ENCODE results near the gene KLK14.

The KLK14 gene

DNA sequence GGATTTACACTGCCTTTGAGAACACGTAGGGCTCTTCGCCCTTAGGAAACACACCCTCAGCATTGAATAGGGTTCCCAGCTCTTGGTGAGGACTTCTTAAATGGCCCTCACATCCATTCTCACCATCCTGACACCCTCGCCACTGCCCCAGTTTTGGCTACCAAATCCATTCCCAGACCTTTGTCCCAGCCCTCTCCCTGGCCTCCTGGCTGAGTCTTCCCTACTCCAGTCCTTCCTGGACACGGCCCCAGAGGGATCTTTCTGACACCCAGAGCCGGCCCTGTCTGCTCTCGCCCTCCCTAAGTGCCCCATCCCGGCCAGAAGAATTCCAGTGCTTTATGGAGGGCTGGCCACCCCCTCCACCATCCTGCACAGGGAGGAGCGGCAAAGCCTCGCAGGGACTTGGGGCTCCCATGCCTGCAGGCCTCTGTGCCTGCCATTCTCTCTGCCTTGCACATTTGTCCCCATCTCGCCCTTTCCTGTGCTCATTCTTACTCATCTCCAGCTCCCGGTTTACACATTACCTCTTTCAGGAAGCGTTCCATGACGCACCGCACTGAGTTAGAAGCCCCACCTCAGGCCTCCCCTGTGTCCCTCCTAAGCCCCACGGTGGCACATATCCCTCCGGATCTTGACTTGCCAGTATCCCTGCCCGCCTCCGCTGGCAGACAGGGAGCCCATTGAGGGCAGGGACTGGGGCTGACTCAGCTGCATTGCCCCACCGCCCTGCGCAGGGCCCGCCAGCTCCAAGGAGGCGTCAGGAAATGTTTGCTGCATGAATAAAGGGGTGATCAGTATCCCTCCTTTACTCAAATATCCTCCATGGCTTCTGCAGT lies 11.0 kb upstream of the KLK14 start:
- Histone ChIP-seq H3K9ac (ENCODE audit: low read depth, low read length) (no peak overlapping the region), H3K36me3 (ENCODE audit: control insufficient read depth, insufficient read depth, low read length) (no peaks in the 10 kb centered on the region), H3K4me3 (ENCODE audit: low read depth, low read length) (no peak overlapping the region), H3K4me1 (ENCODE audit: control insufficient read depth, insufficient read depth, low read length) (peaks cover 6% of the 10 kb centered on the region), H3K9me3 (ENCODE audit: control insufficient read depth, insufficient read depth, low read length) (no peaks in the 10 kb centered on the region), H3K27me3 (ENCODE audit: control insufficient read depth, insufficient read depth, low read length) (no peaks in the 10 kb centered on the region)

GRCh38 chr19:51093101-51093500 lies 10.4 kb upstream of the KLK14 start:
- Histone ChIP-seq H3K4me1 (ENCODE audit: control insufficient read depth, insufficient read depth, low read length) (peaks cover 6% of the 10 kb centered on the region), H3K9ac (ENCODE audit: low read depth, low read length) (no peak overlapping the region), H3K9me3 (ENCODE audit: control insufficient read depth, insufficient read depth, low read length) (no peaks in the 10 kb centered on the region), H3K27me3 (ENCODE audit: control insufficient read depth, insufficient read depth, low read length) (no peaks in the 10 kb centered on the region), H3K36me3 (ENCODE audit: control insufficient read depth, insufficient read depth, low read length) (no peaks in the 10 kb centered on the region), H3K4me3 (ENCODE audit: low read depth, low read length) (no peak overlapping the region)

DNA sequence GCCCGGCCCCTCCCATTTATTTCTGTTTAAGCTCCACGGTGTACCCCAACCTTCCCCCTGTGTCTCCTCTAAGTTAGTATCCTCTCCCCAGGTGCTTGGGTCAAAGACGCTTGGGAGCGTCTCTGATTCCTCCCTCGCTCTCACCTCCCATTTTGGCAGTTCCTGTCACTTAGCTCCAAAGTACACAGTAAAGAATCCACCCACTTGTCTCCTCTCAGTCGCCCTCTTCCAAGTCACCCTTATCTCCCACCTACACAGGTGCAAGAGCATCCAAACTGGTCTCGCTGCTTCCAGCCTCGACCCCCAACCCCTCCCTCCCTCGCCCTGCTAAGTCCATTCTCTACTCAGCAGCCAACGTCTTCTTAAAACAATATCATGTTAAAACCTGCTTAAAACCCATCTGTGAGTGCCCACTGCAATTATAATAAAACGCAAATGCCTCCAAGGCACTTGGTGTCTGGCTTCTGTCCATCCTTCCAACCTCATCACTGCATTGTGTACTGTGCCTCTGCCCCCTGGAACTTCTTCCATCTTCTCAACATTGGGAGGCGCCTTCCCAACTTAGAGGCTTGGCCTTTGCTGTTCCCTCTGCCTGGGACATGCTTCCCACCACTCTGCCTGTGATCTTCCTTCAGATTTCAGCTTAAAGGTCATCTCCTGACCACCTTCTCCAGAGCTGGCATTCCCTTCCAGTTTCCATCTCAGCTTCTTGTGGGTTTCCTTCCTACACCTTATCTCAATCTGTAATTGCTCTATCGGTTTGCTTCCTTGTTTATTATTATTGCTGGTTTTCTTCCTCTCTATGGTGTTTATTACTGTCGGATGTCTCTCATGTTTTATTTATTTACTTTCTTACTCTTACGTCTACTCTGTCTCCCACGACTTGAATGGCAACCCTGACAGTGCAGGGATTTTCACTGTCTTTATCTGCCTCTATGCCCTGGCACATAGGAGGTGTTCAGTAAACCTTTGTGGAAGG lies 9.5 kb upstream of the KLK14 start:
- no peak overlapping the region for H3K4me3 ChIP-seq (ENCODE audit: low read depth, low read length)
- no peaks in the 10 kb centered on the region for H3K36me3 ChIP-seq (ENCODE audit: control insufficient read depth, insufficient read depth, low read length)
- peaks cover 6% of the 10 kb centered on the region for H3K4me1 ChIP-seq (ENCODE audit: control insufficient read depth, insufficient read depth, low read length)
- no peaks in the 10 kb centered on the region for H3K9me3 ChIP-seq (ENCODE audit: control insufficient read depth, insufficient read depth, low read length)
- H3K9ac ChIP-seq (ENCODE audit: low read depth, low read length): no peak overlapping the region
- H3K27me3 ChIP-seq (ENCODE audit: control insufficient read depth, insufficient read depth, low read length): no peaks in the 10 kb centered on the region

DNA sequence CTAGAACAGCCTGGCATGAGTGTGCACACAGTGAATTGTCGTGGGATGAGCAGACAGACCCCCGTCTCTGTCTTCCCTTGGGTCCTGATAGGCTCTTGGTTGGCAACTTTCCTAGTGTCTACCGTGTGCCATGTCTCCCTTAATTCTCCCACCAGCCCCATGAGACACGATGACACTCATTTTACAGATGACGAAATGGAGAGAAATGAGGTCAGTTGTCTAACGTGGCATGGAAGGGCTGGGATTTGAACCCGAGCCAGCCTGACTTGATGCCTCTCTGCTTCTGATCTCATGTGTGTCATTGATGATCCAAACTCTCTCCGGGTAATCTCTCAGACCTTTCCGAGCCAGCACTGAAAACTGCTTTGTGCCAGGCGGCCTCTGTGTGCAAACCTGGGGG lies 8.4 kb upstream of the KLK14 start:
- Histone ChIP-seq H3K4me3 (ENCODE audit: low read depth, low read length) (no peak overlapping the region), H3K4me1 (ENCODE audit: control insufficient read depth, insufficient read depth, low read length) (peaks cover 3% of the 10 kb centered on the region), H3K27me3 (ENCODE audit: control insufficient read depth, insufficient read depth, low read length) (no peaks in the 10 kb centered on the region), H3K9ac (ENCODE audit: low read depth, low read length) (no peak overlapping the region), H3K9me3 (ENCODE audit: control insufficient read depth, insufficient read depth, low read length) (no peaks in the 10 kb centered on the region), H3K36me3 (ENCODE audit: control insufficient read depth, insufficient read depth, low read length) (no peaks in the 10 kb centered on the region)

DNA sequence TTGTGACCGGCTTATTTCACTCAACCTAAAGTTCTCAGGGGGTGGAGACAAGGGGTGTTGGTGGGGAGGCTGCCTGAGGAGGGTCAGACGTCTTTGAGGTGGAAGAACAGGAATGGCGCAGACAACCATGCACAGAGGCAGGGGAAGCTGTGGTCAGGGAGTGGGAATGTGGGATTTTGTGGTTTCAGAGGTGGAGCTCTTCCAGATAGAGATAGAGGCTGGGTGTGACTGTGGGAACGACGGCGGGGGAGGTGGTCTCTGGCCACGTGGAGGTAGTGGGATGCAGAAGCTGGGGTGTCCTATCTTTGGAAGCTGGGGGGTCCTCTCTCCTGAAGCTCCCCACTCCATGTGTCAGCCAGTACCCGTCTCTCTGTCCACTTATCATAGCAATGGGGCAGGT lies 7.8 kb upstream of the KLK14 start:
- H3K9me3 ChIP-seq (ENCODE audit: control insufficient read depth, insufficient read depth, low read length): no peaks in the 10 kb centered on the region
- H3K4me1 ChIP-seq (ENCODE audit: control insufficient read depth, insufficient read depth, low read length): peaks cover 3% of the 10 kb centered on the region
- no peak overlapping the region for H3K9ac ChIP-seq (ENCODE audit: low read depth, low read length)
- no peaks in the 10 kb centered on the region for H3K36me3 ChIP-seq (ENCODE audit: control insufficient read depth, insufficient read depth, low read length)
- H3K27me3 ChIP-seq (ENCODE audit: control insufficient read depth, insufficient read depth, low read length): no peaks in the 10 kb centered on the region
- H3K4me3 ChIP-seq (ENCODE audit: low read depth, low read length): no peak overlapping the region

- H3K9me3 ChIP-seq (ENCODE audit: control insufficient read depth, insufficient read depth, low read length): no peaks in the 10 kb centered on the region
- no peaks in the 10 kb centered on the region for H3K36me3 ChIP-seq (ENCODE audit: control insufficient read depth, insufficient read depth, low read length)
- no peaks in the 10 kb centered on the region for H3K27me3 ChIP-seq (ENCODE audit: control insufficient read depth, insufficient read depth, low read length)
- no peak overlapping the region for H3K4me3 ChIP-seq (ENCODE audit: low read depth, low read length)
- no peak overlapping the region for H3K9ac ChIP-seq (ENCODE audit: low read depth, low read length)
- H3K4me1 ChIP-seq (ENCODE audit: control insufficient read depth, insufficient read depth, low read length): peaks cover 3% of the 10 kb centered on the region
These were observed 7.1 kb upstream of the KLK14 start for GRCh38 chr19:51089786-51090185.

DNA sequence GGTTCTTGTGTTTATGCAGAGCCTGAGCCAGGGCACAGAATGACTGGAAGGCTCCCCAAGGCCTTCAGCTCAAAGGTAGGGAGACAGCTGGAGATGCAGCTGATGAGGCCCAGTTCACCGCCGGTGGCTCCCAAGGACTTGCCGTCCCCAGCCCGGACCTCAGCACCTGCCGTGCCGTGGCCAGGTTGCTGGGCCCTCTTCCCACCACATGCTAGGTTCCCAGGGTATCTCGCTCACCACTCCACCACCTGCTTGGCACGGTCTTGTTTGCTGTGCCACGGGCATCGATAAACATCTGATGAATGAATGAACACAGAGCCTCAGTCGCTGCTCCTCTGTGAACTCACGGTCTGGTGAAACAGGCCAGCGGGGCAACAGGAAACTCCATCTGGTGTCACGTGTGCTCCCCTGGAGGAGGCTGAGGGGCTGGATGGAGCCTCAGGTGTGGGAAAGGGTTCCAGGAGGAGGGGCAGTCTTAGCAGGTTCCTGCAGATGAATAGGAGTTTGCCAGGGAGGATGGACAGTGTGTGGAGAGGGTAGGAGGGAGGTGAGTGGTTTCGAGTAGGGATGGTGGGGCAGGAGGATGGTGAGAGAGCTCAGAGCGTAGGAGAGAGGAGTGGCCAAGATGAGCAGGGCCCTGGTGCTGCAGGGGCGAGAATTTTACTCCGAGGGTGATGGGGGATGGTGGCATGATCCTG lies 3.6 kb upstream of the KLK14 start:
- no peaks in the 10 kb centered on the region for H3K4me1 ChIP-seq (ENCODE audit: control insufficient read depth, insufficient read depth, low read length)
- no peaks in the 10 kb centered on the region for H3K36me3 ChIP-seq (ENCODE audit: control insufficient read depth, insufficient read depth, low read length)
- no peak overlapping the region for H3K4me3 ChIP-seq (ENCODE audit: low read depth, low read length)
- H3K9me3 ChIP-seq (ENCODE audit: control insufficient read depth, insufficient read depth, low read length): no peaks in the 10 kb centered on the region
- H3K9ac ChIP-seq (ENCODE audit: low read depth, low read length): no peak overlapping the region
- peaks cover 4% of the 10 kb centered on the region for H3K27me3 ChIP-seq (ENCODE audit: control insufficient read depth, insufficient read depth, low read length)

DNA sequence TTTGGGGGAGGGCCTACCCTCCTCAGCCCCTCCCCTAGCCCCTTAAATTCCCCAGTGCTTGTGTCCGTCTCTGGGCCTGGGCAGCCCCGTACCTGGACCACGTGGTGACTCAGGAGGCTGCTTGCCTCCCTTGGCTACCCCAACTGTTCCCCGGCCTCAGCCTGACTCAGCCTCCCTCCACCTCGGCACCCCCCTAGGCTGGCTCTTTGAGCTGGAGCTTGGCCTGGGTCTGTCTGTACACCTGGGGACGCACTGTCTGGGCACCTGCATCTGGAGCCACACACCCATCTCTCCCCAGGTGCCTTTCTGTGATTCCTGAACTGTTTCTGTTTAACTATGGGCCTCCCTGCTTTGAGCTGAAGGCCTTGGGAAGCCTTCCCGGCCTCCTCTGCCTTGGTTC lies 1.8 kb upstream of the KLK14 start:
- no peak overlapping the region for H3K9ac ChIP-seq (ENCODE audit: low read depth, low read length)
- no peaks in the 10 kb centered on the region for H3K4me1 ChIP-seq (ENCODE audit: control insufficient read depth, insufficient read depth, low read length)
- no peaks in the 10 kb centered on the region for H3K36me3 ChIP-seq (ENCODE audit: control insufficient read depth, insufficient read depth, low read length)
- H3K27me3 ChIP-seq (ENCODE audit: control insufficient read depth, insufficient read depth, low read length): peaks cover 4% of the 10 kb centered on the region
- H3K9me3 ChIP-seq (ENCODE audit: control insufficient read depth, insufficient read depth, low read length): no peaks in the 10 kb centered on the region
- H3K4me3 ChIP-seq (ENCODE audit: low read depth, low read length): no peak overlapping the region

GRCh38 chr19:51083783-51084182 lies 1.1 kb upstream of the KLK14 start:
- Histone ChIP-seq H3K36me3 (ENCODE audit: control insufficient read depth, insufficient read depth, low read length) (no peaks in the 10 kb centered on the region), H3K27me3 (ENCODE audit: control insufficient read depth, insufficient read depth, low read length) (peaks cover 4% of the 10 kb centered on the region), H3K4me3 (ENCODE audit: low read depth, low read length) (no peak overlapping the region), H3K4me1 (ENCODE audit: control insufficient read depth, insufficient read depth, low read length) (no peaks in the 10 kb centered on the region), H3K9ac (ENCODE audit: low read depth, low read length) (no peak overlapping the region), H3K9me3 (ENCODE audit: control insufficient read depth, insufficient read depth, low read length) (no peaks in the 10 kb centered on the region)

GRCh38 chr19:51083181-51083580 lies 494 bp upstream of the KLK14 start:
- Histone ChIP-seq H3K9me3 (ENCODE audit: control insufficient read depth, insufficient read depth, low read length) (no peaks in the 10 kb centered on the region), H3K9ac (ENCODE audit: low read depth, low read length) (no peak overlapping the region), H3K4me3 (ENCODE audit: low read depth, low read length) (no peak overlapping the region), H3K27me3 (ENCODE audit: control insufficient read depth, insufficient read depth, low read length) (peaks cover 4% of the 10 kb centered on the region), H3K36me3 (ENCODE audit: control insufficient read depth, insufficient read depth, low read length) (no peaks in the 10 kb centered on the region), H3K4me1 (ENCODE audit: control insufficient read depth, insufficient read depth, low read length) (no peaks in the 10 kb centered on the region)

DNA sequence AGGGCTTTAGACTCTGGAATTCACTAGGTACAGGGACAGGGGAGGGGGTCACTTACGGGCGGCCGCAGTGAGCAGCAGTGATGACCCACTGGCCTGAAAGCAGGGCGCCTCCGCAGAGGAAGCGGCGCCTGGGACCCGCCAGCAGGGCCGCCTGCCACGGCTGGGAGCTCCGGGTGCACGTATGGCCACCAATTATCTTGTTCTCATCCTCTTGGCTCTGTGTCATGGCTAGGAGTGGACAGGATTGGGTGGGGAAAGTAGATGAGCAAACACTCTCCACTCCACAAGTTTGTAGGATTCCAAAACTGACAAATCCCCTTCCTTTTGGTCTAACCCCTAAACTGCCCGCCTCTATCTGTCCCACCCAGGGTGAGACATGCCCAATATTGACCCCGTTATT lies 1.2 kb downstream of the KLK14 start:
- Histone ChIP-seq H3K27me3 (ENCODE audit: control insufficient read depth, insufficient read depth, low read length) (peaks cover 4% of the 10 kb centered on the region), H3K4me1 (ENCODE audit: control insufficient read depth, insufficient read depth, low read length) (no peaks in the 10 kb centered on the region), H3K9me3 (ENCODE audit: control insufficient read depth, insufficient read depth, low read length) (no peaks in the 10 kb centered on the region), H3K36me3 (ENCODE audit: control insufficient read depth, insufficient read depth, low read length) (no peaks in the 10 kb centered on the region), H3K9ac (ENCODE audit: low read depth, low read length) (no peak overlapping the region), H3K4me3 (ENCODE audit: low read depth, low read length) (no peak overlapping the region)
